ENCODE data around the gene TFDP2. TPM values are rescaled to one million over a fixed set of nuclear protein-coding genes. Genes with fewer than 3 reads are reported as not detected.

The TFDP2 gene
- total and polyA plus RNA-seq, 2 donors (not counting 1 experiment from before 2014, with no cell fraction given), result 5.5 to 31.7 TPM

DNA sequence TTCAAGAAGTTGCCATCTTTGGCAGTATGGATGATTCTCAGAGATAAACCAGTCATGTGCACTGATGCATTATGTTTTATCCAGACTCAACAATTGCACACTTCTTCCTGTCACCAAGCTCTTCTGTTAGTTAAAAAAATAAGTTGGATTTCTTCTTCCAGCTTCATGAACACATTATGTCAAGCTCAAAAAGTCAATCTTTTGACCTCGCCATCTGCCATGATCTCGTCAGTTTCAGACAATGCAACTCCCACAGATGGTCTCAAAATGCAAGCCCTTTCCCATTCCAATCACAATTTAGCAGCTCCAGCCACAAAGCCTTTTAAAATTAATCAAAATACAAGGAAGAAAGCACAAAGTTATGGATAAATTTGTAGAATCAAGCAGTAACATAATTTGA is 42.8 kb downstream of the TFDP2 start:
- H3K4me3 ChIP-seq (ENCODE audit: control extremely low read depth in 1 of 5, extremely low read depth in 1 of 5, insufficient read depth in 1 of 5, low read depth in 2 of 5, low read length in 4 of 5), result no peak overlapping the region
- no peaks in the 10 kb centered on the region for H3K27me3 ChIP-seq (replicated peaks in 1 of 4; ENCODE audit: control extremely low read depth in 1 of 4, control insufficient read depth in 3 of 4, insufficient read depth in 4 of 4, low read length in 3 of 4)
- DNase-seq (no peak), ATAC-seq (ENCODE audit: low read depth) (no peak)
- no peak overlapping the region for H3K9ac ChIP-seq (ENCODE audit: low read length)
- H4K20me1 ChIP-seq (ENCODE audit: control insufficient read depth, insufficient read depth, low read length, poor library complexity, severe bottlenecking), result no peaks in the 10 kb centered on the region
- no peak overlapping the region for H3K4me3 Mint-ChIP-seq
- ChIA-PET POLR2A (no interaction called here), CTCF (no interaction called here)
- intact Hi-C loops (cut with micrococcal nuclease), result no loop called here
- H3K4me1 Mint-ChIP-seq, result peaks cover 8% of the 10 kb centered on the region
- H3K27ac Mint-ChIP-seq, result no peak overlapping the region
- no peak for TF ChIP-seq EZH2 (IDR thresholded peaks at IDR 0.05; ENCODE audit: borderline replicate concordance, insufficient read depth, low read depth, low read length, poor library complexity, severe bottlenecking)
- TF ChIP-seq, protein P1, sequence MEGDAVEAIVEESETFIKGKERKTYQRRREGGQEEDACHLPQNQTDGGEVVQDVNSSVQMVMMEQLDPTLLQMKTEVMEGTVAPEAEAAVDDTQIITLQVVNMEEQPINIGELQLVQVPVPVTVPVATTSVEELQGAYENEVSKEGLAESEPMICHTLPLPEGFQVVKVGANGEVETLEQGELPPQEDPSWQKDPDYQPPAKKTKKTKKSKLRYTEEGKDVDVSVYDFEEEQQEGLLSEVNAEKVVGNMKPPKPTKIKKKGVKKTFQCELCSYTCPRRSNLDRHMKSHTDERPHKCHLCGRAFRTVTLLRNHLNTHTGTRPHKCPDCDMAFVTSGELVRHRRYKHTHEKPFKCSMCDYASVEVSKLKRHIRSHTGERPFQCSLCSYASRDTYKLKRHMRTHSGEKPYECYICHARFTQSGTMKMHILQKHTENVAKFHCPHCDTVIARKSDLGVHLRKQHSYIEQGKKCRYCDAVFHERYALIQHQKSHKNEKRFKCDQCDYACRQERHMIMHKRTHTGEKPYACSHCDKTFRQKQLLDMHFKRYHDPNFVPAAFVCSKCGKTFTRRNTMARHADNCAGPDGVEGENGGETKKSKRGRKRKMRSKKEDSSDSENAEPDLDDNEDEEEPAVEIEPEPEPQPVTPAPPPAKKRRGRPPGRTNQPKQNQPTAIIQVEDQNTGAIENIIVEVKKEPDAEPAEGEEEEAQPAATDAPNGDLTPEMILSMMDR (IDR thresholded peaks at IDR 0.05), result no peak
- H3K9me3 ChIP-seq (ENCODE audit: control extremely low read depth in 1 of 3, control insufficient read depth in 2 of 3, insufficient read depth in 1 of 3, low read length in 2 of 3), result no peaks in the 10 kb centered on the region
- H3K79me2 ChIP-seq (ENCODE audit: control insufficient read depth, insufficient read depth, low read length), result peaks cover 4% of the 10 kb centered on the region
- H3K27ac ChIP-seq (ENCODE audit: low read length in 2 of 2), result no peak overlapping the region
- no peaks in the 10 kb centered on the region for H3K27me3 Mint-ChIP-seq
- H3K4me2 ChIP-seq (replicated peaks; ENCODE audit: low read depth, low read length, poor library complexity, severe bottlenecking), result no peak overlapping the region
- no peaks in the 10 kb centered on the region for H3K36me3 ChIP-seq (replicated peaks in 1 of 2; ENCODE audit: control extremely low read depth in 1 of 2, control insufficient read depth in 1 of 2, extremely low read depth in 1 of 2, insufficient read depth in 2 of 2, low read length in 1 of 2)
- peaks cover 0 to 2% of the 10 kb centered on the region in 2 donors for H3K4me1 ChIP-seq (ENCODE audit: control insufficient read depth in 2 of 2, insufficient read depth in 2 of 2, low read length in 2 of 2)
- WGBS (ENCODE audit: insufficient coverage), result 67% methylated on average over 2 of the region's 2 CpGs
- no peaks in the 10 kb centered on the region for H3K9me3 Mint-ChIP-seq (ENCODE audit: insufficient read depth)
- no peak overlapping the region for H2AFZ ChIP-seq (ENCODE audit: insufficient read depth, low read depth, low read length, poor library complexity, severe bottlenecking)

DNA sequence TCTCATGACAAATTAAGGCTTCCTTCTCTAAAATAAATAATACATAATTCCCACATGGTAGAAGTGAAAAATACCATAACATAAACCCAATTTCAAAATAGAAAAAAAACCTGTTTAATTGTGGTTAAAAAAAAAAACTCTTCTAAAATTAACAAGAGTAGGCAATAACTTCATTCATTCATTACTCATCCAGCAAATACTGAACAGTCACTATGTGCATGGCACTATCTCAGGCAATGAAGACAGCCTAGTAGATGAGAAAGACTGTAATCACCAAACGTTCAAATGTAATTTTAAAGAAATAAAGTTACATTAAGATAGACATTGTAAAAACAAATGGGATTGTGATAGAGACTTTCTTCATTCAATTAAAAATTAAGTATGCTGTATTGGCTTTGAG is 43.4 kb downstream of the TFDP2 start:
- no peaks in the 10 kb centered on the region for H3K27me3 Mint-ChIP-seq
- Histone ChIP-seq H3K4me1 (ENCODE audit: control insufficient read depth in 2 of 2, insufficient read depth in 2 of 2, low read length in 2 of 2) (peaks cover 0 to 2% of the 10 kb centered on the region in 2 donors), H3K4me2 (replicated peaks; ENCODE audit: low read depth, low read length, poor library complexity, severe bottlenecking) (no peak overlapping the region), H3K27ac (ENCODE audit: low read length in 2 of 2) (no peak overlapping the region), H2AFZ (ENCODE audit: insufficient read depth, low read depth, low read length, poor library complexity, severe bottlenecking) (no peak overlapping the region), H3K9me3 (ENCODE audit: control extremely low read depth in 1 of 3, control insufficient read depth in 2 of 3, insufficient read depth in 1 of 3, low read length in 2 of 3) (no peaks in the 10 kb centered on the region), H3K27me3 (replicated peaks in 1 of 4; ENCODE audit: control extremely low read depth in 1 of 4, control insufficient read depth in 3 of 4, insufficient read depth in 4 of 4, low read length in 3 of 4) (no peaks in the 10 kb centered on the region), H3K79me2 (ENCODE audit: control insufficient read depth, insufficient read depth, low read length) (no peaks in the 10 kb centered on the region), H4K20me1 (ENCODE audit: control insufficient read depth, insufficient read depth, low read length, poor library complexity, severe bottlenecking) (no peaks in the 10 kb centered on the region), H3K4me3 (ENCODE audit: control extremely low read depth in 1 of 5, extremely low read depth in 1 of 5, insufficient read depth in 1 of 5, low read depth in 2 of 5, low read length in 4 of 5) (no peak overlapping the region), H3K36me3 (replicated peaks in 1 of 2; ENCODE audit: control extremely low read depth in 1 of 2, control insufficient read depth in 1 of 2, extremely low read depth in 1 of 2, insufficient read depth in 2 of 2, low read length in 1 of 2) (no peaks in the 10 kb centered on the region), H3K9ac (ENCODE audit: low read length) (no peak overlapping the region)
- no peak for TF ChIP-seq EZH2 (IDR thresholded peaks at IDR 0.05; ENCODE audit: borderline replicate concordance, insufficient read depth, low read depth, low read length, poor library complexity, severe bottlenecking)
- TF ChIP-seq, protein P1 (IDR thresholded peaks at IDR 0.05), result no peak
- ATAC-seq (ENCODE audit: low read depth) (no peak), DNase-seq (no peak)
- ChIA-PET POLR2A (no interaction called here), CTCF (no interaction called here)
- no peak overlapping the region for H3K27ac Mint-ChIP-seq
- no peaks in the 10 kb centered on the region for H3K9me3 Mint-ChIP-seq (ENCODE audit: insufficient read depth)
- WGBS (ENCODE audit: insufficient coverage), result no CpG with 5 or more reads among the region's 1 CpG
- no peak overlapping the region for H3K4me3 Mint-ChIP-seq
- intact Hi-C loops (cut with micrococcal nuclease), result no loop called here
- peaks cover 8% of the 10 kb centered on the region for H3K4me1 Mint-ChIP-seq
